LNCaP clone FGC (cell line): ENCODE data around the gene RAN.
A peak's percentile ranks its signal among the peaks of the same experiment; 100 is the strongest.

Experiments
- DNase-seq: peaks from one replicate; pipeline ENCODE4 v3.0.0-alpha.2; 2011; ENCODE audit warnings: low read depth
- H3K4me3 ChIP-seq: 2 replicates; pipeline ENCODE4 v1.5.1; 2011; ENCODE audit warnings: mild to moderate bottlenecking, low read depth, low read length, control low read depth
- TF ChIP-seq, protein P1 (sequence below): IDR thresholded peaks from 2 replicates; pipeline ENCODE4 v1.5.1; 2012; ENCODE audit warnings: mild to moderate bottlenecking; ENCODE audit not compliant: control insufficient read depth, insufficient read depth; ENCODE audit errors: extremely low read depth

The RAN gene

DNA sequence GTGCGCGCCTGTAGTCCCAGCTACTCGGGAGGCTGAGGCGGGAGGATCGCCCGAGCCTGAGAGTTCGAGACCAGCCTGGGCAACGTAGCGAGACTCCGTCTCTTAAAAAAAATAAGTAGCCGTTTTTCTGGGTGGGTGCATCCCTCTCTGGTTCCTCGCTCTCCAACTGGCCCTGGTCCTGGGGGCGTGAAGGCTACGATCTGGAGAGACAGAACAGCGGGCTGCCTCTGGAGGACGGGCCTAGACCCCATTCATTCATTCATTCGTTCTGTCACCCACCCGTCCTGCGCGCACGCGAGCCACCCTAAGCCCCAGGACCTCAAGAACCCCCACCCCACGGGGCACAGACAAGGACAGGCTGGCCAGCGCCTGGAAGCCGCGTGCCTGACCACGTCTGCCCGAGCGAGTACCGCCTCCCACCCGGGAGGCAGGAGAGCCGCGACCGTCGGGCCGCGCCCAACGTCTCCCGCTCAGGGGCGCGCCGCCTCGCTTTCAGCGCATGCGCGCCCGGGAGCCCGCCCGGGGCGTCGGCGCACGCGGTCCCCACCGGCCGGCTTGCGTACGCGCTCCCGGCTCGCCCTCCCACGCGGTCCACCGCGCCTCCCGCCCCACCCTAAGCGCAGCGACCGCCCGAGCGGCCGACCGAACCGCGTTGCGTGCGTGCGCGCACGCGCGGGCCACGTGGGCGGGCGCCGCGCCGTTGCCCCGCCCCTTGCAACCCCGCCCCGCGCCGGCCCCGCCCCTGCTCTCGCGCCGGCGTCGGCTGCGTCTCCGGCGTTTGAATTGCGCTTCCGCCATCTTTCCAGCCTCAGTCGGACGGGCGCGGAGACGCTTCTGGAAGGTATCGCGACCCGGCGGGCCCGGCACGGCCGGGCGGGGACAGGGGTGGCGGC lies at the start of gene RAN:
Gene RAN, plus strand, starts transcription at position 781 of the 893 bp plus-strand sequence. CDS start 528 bp downstream, outside the sequence.
- TF ChIP-seq, protein P1, sequence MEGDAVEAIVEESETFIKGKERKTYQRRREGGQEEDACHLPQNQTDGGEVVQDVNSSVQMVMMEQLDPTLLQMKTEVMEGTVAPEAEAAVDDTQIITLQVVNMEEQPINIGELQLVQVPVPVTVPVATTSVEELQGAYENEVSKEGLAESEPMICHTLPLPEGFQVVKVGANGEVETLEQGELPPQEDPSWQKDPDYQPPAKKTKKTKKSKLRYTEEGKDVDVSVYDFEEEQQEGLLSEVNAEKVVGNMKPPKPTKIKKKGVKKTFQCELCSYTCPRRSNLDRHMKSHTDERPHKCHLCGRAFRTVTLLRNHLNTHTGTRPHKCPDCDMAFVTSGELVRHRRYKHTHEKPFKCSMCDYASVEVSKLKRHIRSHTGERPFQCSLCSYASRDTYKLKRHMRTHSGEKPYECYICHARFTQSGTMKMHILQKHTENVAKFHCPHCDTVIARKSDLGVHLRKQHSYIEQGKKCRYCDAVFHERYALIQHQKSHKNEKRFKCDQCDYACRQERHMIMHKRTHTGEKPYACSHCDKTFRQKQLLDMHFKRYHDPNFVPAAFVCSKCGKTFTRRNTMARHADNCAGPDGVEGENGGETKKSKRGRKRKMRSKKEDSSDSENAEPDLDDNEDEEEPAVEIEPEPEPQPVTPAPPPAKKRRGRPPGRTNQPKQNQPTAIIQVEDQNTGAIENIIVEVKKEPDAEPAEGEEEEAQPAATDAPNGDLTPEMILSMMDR = no peak
- H3K4me3 ChIP-seq = peak within 1 kb of the TSS; percentile 86

DNA sequence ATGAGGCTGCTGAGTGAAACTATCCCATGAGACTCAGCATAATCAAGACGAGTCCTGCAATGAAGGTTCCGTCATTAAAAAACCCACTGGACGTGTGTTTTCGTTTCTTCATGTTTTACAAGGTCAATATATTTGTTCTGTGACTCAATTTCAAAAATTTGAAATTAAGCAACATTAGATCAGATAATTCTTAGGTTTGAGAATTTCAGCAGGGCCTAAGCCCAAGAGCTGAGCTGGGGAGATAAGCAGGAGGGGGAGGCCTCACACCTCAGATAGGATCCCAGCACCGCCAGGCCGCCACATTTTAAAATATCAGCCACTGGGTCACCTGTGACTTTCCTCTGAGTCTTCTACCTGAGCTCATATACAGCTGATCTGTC lies 46.1 kb upstream of the RAN start:
- DNase-seq = no peak
- TF ChIP-seq, protein P1 = no peak
- H3K4me3 ChIP-seq = no peak overlapping the region

More for the DNA sequence above, at the start of gene RAN:
- peak; percentile 46 for DNase-seq

DNA sequence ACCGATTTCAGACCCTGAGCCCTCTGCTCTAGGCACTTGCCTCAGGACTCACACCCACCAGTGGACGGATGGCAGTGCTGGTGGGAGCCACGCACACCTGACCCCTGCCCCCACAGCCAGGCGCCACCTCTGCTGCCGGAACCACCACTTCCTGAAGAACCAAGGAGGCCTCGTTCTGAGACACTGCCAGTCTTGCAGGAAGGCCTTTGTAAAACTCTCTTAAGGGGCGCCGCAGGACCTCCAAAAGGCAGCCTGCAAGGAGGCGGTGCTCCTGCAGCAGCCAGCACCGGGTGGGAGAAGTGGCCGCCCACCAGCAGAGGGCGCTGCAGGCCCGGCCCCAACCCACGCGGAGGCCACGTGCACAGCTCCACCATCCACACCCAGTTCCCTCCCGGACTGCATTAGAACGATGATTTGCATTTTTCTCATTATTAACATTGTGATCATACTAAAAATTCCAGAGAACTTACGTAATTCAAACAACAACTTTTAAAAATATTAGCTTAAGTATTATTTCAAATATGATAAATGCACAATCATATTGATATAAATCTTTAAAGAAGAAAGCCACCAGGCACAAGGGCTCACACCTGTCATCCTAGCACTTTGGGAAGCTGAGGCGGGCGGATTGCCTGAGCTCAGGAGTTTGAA lies 45.6 kb upstream of the RAN start:
- TF ChIP-seq, protein P1 = peak; percentile 54
- no peak overlapping the region for H3K4me3 ChIP-seq
- DNase-seq = no peak

DNA sequence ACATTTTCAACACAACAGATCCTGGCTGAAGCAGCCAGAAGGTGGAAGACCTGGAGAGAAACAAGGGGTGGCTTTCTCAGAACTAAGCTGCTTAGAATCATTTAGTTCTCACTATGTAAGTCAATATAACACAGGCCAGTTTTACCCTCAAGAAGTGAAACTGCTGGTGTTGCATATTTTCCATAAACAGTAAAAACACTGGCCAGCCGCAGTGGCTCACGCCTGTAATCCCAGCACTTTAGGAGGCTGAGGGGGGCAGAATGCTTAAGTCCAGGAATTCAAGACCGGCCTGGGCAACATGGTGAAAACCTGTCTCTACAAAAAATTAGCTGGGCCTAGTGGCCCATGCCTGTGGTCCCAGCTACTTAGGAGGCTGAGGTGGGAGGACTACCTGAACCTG lies 44.4 kb upstream of the RAN start:
- TF ChIP-seq, protein P1 = no peak
- H3K4me3 ChIP-seq = no peak overlapping the region
- DNase-seq = no peak

DNA sequence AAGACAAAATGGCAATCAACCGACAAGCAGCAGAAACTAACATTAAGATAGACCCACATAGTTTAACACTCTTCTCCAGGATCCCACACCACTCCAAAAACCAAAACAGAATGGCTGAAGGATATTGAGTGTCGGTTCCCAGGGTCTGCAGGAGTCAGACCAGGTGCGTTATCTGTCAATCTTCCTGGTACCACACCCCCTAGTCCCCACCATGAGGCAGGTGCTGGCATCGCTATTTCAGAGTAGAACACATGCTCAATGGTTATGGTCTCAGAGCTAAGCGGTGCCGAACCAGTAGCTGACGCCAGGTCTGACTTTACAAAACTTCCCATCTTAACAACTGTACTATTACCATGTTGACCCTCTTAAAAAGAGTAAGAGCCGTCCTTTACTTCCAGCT lies 43.0 kb upstream of the RAN start:
- DNase-seq = no peak
- no peak overlapping the region for H3K4me3 ChIP-seq
- TF ChIP-seq, protein P1 = no peak

DNA sequence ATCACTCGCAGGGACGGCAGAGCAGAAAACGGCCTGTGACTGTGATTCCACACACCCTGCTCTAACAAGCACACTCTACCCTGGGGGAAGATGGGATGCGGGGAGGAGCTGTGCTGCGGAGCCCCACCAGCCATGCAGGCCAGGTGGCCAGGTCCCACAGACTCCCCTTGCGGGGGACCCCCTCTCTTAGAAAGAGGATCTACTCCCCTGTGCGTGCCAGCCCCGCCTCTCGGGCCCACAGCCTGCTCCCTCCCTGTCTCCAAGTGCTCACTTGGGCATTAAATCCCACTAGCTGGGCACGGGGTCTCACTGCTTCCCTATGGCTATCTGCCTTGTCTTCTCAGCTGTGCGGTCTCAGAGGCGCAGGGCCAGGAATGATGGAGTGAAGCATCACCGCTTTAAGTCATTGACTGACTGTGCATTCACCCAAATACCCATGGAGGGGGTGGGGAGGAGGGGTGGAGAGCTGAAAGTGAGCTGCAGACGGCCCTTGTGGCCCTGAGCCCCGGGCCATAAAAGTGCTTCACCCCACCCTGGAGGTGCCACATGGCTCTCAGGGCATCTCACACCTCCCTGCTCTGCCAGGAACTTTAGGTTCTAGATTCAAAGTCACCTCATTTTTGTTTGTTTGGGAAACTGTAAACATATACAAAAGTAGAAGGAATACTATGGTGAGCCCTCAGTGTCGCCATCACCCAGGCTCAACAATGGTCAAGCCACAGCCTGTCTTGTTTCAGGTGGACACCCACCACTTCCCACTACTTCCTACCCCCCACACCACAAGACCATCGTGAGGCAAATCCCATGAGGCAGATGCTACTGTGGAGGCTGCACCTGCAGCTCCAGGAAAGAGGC lies 42.2 kb upstream of the RAN start:
- no peak for DNase-seq

More for the DNA sequence above, 42.2 kb upstream of the RAN start:
- TF ChIP-seq, protein P1 = no peak
- H3K4me3 ChIP-seq = no peak overlapping the region
